Progenitor cell of endocrine pancreas (in vitro differentiated cells): Measurements from ENCODE around the gene ELK4. TPM values are rescaled to one million over a fixed set of nuclear protein-coding genes. Genes with fewer than 3 reads are reported as not detected.

Experiments used
- DNase-seq: peaks from one replicate; pipeline ENCODE4 v3.0.0; 2021; ENCODE audit warnings: low spot score; ENCODE audit not compliant: unreplicated experiment
- H3K27ac Mint-ChIP-seq: 2 replicates; pipeline ENCODE4 v1.8.0; 2021; ENCODE audit warnings: mild to moderate bottlenecking, moderate library complexity, mixed read lengths
- H3K27me3 Mint-ChIP-seq: 2 replicates; pipeline ENCODE4 v1.8.0; 2021; ENCODE audit warnings: mixed read lengths
- H3K36me3 Mint-ChIP-seq: 2 replicates; pipeline ENCODE4 v1.8.0; 2022; ENCODE audit warnings: mixed read lengths; ENCODE audit not compliant: insufficient read depth
- H3K4me1 Mint-ChIP-seq: 2 replicates; pipeline ENCODE4 v1.8.0; 2021; ENCODE audit warnings: low read depth, mixed read lengths
- H3K4me3 Mint-ChIP-seq: 2 replicates; pipeline ENCODE4 v1.8.0; 2021; ENCODE audit warnings: low read depth, mild to moderate bottlenecking, moderate library complexity, mixed read lengths
- H3K9me3 Mint-ChIP-seq: 2 replicates; pipeline ENCODE4 v1.8.0; 2021; ENCODE audit warnings: low read depth, mixed read lengths
- total RNA-seq: library from RNA; stranded (reverse); gene quantifications from 2 replicates; pipeline ENCODE4 v1.2.1, GENCODE V29; 2021
- TF ChIP-seq, protein P1 (sequence below): fragments of 200-600 bp; sonication (generic); IDR thresholded peaks from one replicate; pipeline ENCODE4 v1.5.0; 2021; ENCODE audit warnings: antibody characterized with exemption, mild to moderate bottlenecking; ENCODE audit not compliant: unreplicated experiment

Gene ELK4
- total RNA-seq, 1 donor from 2014 or later: 30.2 TPM

DNA sequence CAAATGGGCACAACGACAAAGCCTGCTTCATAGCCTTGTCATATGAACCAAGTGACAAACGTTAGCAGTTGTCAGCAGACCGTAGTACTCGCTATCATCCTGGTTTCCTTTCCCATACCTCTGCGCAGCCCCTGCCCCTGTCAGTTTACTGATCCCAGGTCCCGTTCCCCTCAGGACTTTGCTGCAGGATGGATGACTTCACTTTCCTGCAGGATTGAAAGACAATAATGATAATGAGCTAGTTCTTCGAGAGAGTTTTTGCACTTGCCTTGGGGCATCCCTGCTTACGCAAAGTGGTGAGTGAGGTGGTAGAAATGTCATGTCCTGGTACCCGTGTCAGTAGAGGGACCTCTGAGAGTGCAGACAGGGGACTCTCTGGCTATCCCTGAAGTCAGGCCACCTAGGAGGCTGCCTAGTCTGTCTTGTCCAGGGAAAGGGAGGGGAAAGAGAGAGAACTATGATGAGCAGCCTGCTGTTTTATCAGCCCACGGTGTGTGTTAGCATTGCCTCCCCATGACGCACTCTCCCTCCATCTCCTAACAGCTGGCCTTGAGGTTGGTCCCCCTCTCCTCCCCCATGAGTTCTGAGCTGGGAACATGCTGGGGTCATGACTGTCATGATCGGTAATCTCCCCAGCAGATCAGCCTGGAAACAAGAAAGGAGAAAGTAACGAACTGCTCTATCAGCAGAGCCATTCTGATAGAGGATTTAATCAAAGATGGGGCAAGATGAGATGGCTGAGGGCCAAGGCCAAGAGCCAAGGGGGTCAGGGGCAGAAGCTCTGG is 53.7 kb downstream of the ELK4 start:
- peaks cover 43% of the 10 kb centered on the region for H3K27me3 Mint-ChIP-seq
- H3K36me3 Mint-ChIP-seq: no peaks in the 10 kb centered on the region
- DNase-seq: no peak
- TF ChIP-seq, protein P1, sequence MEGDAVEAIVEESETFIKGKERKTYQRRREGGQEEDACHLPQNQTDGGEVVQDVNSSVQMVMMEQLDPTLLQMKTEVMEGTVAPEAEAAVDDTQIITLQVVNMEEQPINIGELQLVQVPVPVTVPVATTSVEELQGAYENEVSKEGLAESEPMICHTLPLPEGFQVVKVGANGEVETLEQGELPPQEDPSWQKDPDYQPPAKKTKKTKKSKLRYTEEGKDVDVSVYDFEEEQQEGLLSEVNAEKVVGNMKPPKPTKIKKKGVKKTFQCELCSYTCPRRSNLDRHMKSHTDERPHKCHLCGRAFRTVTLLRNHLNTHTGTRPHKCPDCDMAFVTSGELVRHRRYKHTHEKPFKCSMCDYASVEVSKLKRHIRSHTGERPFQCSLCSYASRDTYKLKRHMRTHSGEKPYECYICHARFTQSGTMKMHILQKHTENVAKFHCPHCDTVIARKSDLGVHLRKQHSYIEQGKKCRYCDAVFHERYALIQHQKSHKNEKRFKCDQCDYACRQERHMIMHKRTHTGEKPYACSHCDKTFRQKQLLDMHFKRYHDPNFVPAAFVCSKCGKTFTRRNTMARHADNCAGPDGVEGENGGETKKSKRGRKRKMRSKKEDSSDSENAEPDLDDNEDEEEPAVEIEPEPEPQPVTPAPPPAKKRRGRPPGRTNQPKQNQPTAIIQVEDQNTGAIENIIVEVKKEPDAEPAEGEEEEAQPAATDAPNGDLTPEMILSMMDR: no peak
- H3K27ac Mint-ChIP-seq: no peak overlapping the region
- H3K4me1 Mint-ChIP-seq: peaks cover 1% of the 10 kb centered on the region
- no peak overlapping the region for H3K4me3 Mint-ChIP-seq
- H3K9me3 Mint-ChIP-seq: no peaks in the 10 kb centered on the region

DNA sequence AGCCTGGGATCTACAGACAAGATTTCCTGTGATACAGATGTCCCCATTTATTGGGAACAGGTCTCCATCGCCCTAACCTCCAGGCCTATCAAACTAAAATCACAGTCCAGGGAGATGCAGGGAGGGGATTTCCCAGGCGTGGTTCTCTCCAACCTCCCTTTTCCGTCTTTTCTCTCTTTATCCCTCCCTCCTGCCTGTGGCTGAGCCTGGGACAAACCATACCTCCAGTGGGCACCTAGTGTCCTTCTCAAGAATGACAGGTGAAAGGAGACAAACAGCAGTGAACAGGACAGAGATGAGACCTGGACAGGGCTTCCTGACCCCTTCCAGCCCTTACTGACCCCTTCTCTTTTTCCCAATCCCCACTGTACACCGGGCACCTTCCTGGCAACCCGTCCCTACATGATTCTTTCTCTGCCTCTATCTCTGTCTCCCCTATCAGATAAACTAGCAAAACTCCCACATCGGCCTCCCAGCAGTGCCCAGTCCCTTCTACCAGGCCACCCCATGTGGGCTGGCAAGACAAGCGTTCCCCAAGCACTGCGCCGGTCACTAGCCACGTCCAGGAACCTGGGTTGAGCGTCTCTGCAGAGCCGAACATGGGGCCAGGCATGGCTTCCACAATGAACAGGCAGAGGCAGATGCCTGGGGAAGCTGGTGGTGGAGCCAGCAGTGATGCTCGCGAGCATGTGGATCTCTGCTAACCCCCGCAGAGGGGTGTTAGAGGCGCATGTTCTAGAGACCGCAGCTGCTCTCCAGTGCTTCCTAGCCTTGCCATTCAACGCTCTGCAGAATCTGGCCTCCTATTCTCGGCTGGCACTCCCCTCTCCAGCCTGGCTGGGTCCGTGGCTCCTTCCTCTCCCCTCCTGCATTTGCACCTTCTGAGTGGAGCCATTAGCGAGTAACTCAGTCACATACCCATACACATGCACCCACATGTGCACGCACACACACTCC is 54.7 kb downstream of the ELK4 start:
- peaks cover 6% of the 10 kb centered on the region for H3K4me1 Mint-ChIP-seq
- H3K36me3 Mint-ChIP-seq: no peaks in the 10 kb centered on the region
- no peak for DNase-seq
- TF ChIP-seq, protein P1: no peak
- H3K4me3 Mint-ChIP-seq: no peak overlapping the region
- peaks cover 45% of the 10 kb centered on the region for H3K27me3 Mint-ChIP-seq
- no peaks in the 10 kb centered on the region for H3K9me3 Mint-ChIP-seq
- no peak overlapping the region for H3K27ac Mint-ChIP-seq

DNA sequence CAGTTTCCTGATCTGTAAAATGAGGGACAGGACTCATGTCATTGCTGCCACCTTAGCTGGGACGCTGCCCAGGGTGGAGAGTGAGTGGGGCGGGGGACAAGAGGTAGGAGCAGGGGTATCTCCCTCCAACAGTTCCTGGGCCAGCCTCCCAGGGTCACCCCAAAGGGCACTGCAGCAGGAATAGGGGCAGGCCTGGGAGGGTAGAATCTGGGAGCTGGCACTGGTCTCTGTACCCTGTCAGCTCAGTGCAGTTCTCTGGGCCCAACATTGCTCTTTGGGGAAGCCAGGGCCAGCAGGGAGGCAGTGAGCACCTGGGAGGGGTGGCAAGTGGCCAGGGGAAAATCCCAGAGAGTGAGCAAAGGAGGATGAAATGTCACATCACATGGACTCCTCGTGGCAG is 55.8 kb downstream of the ELK4 start:
- H3K27me3 Mint-ChIP-seq: peaks cover 51% of the 10 kb centered on the region
- H3K4me3 Mint-ChIP-seq: no peak overlapping the region
- no peak overlapping the region for H3K27ac Mint-ChIP-seq
- no peaks in the 10 kb centered on the region for H3K9me3 Mint-ChIP-seq
- H3K4me1 Mint-ChIP-seq: peaks cover 8% of the 10 kb centered on the region
- H3K36me3 Mint-ChIP-seq: no peaks in the 10 kb centered on the region
- TF ChIP-seq, protein P1: no peak
- no peak for DNase-seq

DNA sequence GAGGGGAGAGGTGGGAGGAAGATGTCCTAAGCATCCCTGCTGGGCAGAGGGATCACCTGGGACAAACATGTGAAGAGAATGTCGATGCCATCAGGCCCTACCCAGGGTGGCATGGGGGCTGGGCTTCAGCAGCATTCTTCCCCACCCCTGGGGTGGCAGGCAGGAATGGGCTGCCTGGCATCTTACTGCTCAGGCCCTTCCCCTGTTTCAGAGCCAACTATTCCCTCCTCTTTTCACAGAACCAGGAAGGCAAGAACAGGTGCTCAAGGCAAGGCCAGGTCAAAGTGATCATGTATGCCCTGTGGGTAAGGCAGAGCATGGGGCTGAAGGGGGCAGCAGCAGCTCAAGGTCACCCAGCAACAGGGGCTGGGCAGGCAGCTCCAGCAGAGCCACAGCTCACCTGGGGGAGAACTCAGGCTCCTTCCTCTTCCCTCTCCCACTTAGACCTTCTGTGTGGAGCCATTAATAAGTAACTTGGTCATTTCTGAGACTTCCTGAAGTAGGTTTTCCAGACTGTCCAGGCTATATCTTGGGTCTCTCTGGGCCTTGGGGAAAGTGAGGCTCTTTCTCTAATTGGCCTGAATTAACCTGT is 56.4 kb downstream of the ELK4 start:
- Mint-ChIP-seq H3K4me3 (no peak overlapping the region), H3K27ac (no peak overlapping the region), H3K27me3 (peaks cover 57% of the 10 kb centered on the region), H3K36me3 (no peaks in the 10 kb centered on the region), H3K4me1 (peaks cover 8% of the 10 kb centered on the region), H3K9me3 (no peaks in the 10 kb centered on the region)
- no peak for DNase-seq
- TF ChIP-seq, protein P1: no peak

DNA sequence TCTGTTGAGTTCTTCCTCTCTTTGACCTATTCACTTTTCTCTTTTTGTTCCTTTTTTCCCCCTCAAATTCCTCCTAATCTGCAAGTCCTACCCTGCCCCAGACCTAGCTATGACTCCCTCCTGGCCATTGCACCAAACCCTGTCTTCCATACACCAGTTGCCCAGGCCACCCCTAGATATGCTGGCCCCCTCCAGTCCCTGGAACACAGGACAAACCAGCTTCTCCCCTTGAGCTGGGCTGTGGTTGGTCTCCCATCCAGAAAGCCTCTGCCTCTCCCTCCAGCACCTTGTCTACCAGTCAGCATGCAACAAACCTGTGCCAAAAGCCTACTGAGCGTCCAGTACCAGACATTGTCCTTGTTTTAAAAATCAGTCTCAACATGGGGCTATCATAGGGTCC is 59.4 kb downstream of the ELK4 start:
- Mint-ChIP-seq H3K27ac (no peak overlapping the region), H3K4me1 (peaks cover 11% of the 10 kb centered on the region), H3K9me3 (no peaks in the 10 kb centered on the region), H3K36me3 (no peaks in the 10 kb centered on the region), H3K27me3 (peaks cover 55% of the 10 kb centered on the region), H3K4me3 (no peak overlapping the region)
- TF ChIP-seq, protein P1: no peak
- no peak for DNase-seq
